Measurements from ENCODE around the gene PTTG1.

GRCh38 chr5:160423099-160423498, 1.4 kb downstream of the PTTG1 start:
- TF ChIP-seq, protein P1, sequence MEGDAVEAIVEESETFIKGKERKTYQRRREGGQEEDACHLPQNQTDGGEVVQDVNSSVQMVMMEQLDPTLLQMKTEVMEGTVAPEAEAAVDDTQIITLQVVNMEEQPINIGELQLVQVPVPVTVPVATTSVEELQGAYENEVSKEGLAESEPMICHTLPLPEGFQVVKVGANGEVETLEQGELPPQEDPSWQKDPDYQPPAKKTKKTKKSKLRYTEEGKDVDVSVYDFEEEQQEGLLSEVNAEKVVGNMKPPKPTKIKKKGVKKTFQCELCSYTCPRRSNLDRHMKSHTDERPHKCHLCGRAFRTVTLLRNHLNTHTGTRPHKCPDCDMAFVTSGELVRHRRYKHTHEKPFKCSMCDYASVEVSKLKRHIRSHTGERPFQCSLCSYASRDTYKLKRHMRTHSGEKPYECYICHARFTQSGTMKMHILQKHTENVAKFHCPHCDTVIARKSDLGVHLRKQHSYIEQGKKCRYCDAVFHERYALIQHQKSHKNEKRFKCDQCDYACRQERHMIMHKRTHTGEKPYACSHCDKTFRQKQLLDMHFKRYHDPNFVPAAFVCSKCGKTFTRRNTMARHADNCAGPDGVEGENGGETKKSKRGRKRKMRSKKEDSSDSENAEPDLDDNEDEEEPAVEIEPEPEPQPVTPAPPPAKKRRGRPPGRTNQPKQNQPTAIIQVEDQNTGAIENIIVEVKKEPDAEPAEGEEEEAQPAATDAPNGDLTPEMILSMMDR (conservative IDR thresholded peaks at IDR 0.05 in 1 of 2, IDR thresholded peaks at IDR 0.05 in 1 of 2; ENCODE audit: extremely low read depth in 1 of 2, insufficient read depth in 1 of 2, low read depth in 1 of 2, low read length in 2 of 2), result no peak
- TF ChIP-seq EZH2 (IDR thresholded peaks at IDR 0.05; ENCODE audit: borderline replicate concordance, low read length), result no peak
